ENCODE results near the gene BLID. TPM values are rescaled to one million over a fixed set of nuclear protein-coding genes. Genes with fewer than 3 reads are reported as not detected.

The BLID gene
- total and polyA plus RNA-seq, 2 donors from 2014 or later, result not detected

- no peak for DNase-seq
- Histone ChIP-seq H3K27me3 (ENCODE audit: control insufficient read depth, insufficient read depth, low read length) (no peaks in the 10 kb centered on the region), H3K36me3 (ENCODE audit: control insufficient read depth in 2 of 3, insufficient read depth in 3 of 3, low read length in 3 of 3) (no peaks in the 10 kb centered on the region), H3K9ac (ENCODE audit: low read length in 3 of 3) (no peak overlapping the region), H3K27ac (ENCODE audit: low read depth in 2 of 2, low read length in 2 of 2) (no peak overlapping the region), H3K9me3 (ENCODE audit: control insufficient read depth in 2 of 3, insufficient read depth in 1 of 3, low read length in 3 of 3) (no peaks in the 10 kb centered on the region), H3K4me3 (ENCODE audit: low read length in 3 of 3) (no peak overlapping the region), H3K4me1 (ENCODE audit: control insufficient read depth in 2 of 3, insufficient read depth in 2 of 3, low read depth in 1 of 3, low read length in 3 of 3) (no peaks in the 10 kb centered on the region)
- FAIRE-seq, result no peak
- intact Hi-C loops (cut with DNase I), result no loop called here
- no peak for TF ChIP-seq CTCF (IDR thresholded peaks at IDR 0.05; ENCODE audit: borderline replicate concordance, extremely low read depth, insufficient read depth)
Measured at GRCh38 chr11:122105044-122105758, 10.8 kb downstream of the BLID start.

- DNase-seq (no peak), FAIRE-seq (no peak)
- intact Hi-C loops (cut with DNase I), result no loop called here
- no peak overlapping the region for H3K9ac ChIP-seq (ENCODE audit: low read length in 3 of 3)
- H3K9me3 ChIP-seq (ENCODE audit: control insufficient read depth in 2 of 3, insufficient read depth in 1 of 3, low read length in 3 of 3), result no peaks in the 10 kb centered on the region
- peaks cover 4% of the 10 kb centered on the region for H3K27me3 ChIP-seq (ENCODE audit: control insufficient read depth, insufficient read depth, low read length)
- no peak for TF ChIP-seq CTCF (IDR thresholded peaks at IDR 0.05; ENCODE audit: borderline replicate concordance, extremely low read depth, insufficient read depth)
- H3K4me1 ChIP-seq (ENCODE audit: control insufficient read depth in 2 of 3, insufficient read depth in 2 of 3, low read depth in 1 of 3, low read length in 3 of 3), result no peaks in the 10 kb centered on the region
- no peak overlapping the region for H3K4me3 ChIP-seq (ENCODE audit: low read length in 3 of 3)
- no peaks in the 10 kb centered on the region for H3K36me3 ChIP-seq (ENCODE audit: control insufficient read depth in 2 of 3, insufficient read depth in 3 of 3, low read length in 3 of 3)
- no peak overlapping the region for H3K27ac ChIP-seq (ENCODE audit: low read depth in 2 of 2, low read length in 2 of 2)
Measured at GRCh38 chr11:122104341-122104740, 11.7 kb downstream of the BLID start.

GRCh38 chr11:122103726-122104125, 12.3 kb downstream of the BLID start:
- Histone ChIP-seq H3K9me3 (ENCODE audit: control insufficient read depth in 2 of 3, insufficient read depth in 1 of 3, low read length in 3 of 3) (no peaks in the 10 kb centered on the region), H3K27me3 (ENCODE audit: control insufficient read depth, insufficient read depth, low read length) (peaks cover 7% of the 10 kb centered on the region), H3K27ac (ENCODE audit: low read depth in 2 of 2, low read length in 2 of 2) (no peak overlapping the region), H3K4me1 (ENCODE audit: control insufficient read depth in 2 of 3, insufficient read depth in 2 of 3, low read depth in 1 of 3, low read length in 3 of 3) (no peaks in the 10 kb centered on the region), H3K9ac (ENCODE audit: low read length in 3 of 3) (no peak overlapping the region), H3K36me3 (ENCODE audit: control insufficient read depth in 2 of 3, insufficient read depth in 3 of 3, low read length in 3 of 3) (no peaks in the 10 kb centered on the region), H3K4me3 (ENCODE audit: low read length in 3 of 3) (no peak overlapping the region)
- FAIRE-seq (no peak), DNase-seq (no peak)
- no peak for TF ChIP-seq CTCF (IDR thresholded peaks at IDR 0.05; ENCODE audit: borderline replicate concordance, extremely low read depth, insufficient read depth)
- intact Hi-C loops (cut with DNase I), result no loop called here

- H3K27ac ChIP-seq (ENCODE audit: low read depth in 2 of 2, low read length in 2 of 2), result no peak overlapping the region
- no peak for FAIRE-seq
- no peak for TF ChIP-seq CTCF (IDR thresholded peaks at IDR 0.05; ENCODE audit: borderline replicate concordance, extremely low read depth, insufficient read depth)
- no peaks in the 10 kb centered on the region for H3K9me3 ChIP-seq (ENCODE audit: control insufficient read depth in 2 of 3, insufficient read depth in 1 of 3, low read length in 3 of 3)
- H3K4me3 ChIP-seq (ENCODE audit: low read length in 3 of 3), result no peak overlapping the region
- peaks cover 7% of the 10 kb centered on the region for H3K27me3 ChIP-seq (ENCODE audit: control insufficient read depth, insufficient read depth, low read length)
- no peak for DNase-seq
- intact Hi-C loops (cut with DNase I), result no loop called here
- no peak overlapping the region for H3K9ac ChIP-seq (ENCODE audit: low read length in 3 of 3)
- no peaks in the 10 kb centered on the region for H3K36me3 ChIP-seq (ENCODE audit: control insufficient read depth in 2 of 3, insufficient read depth in 3 of 3, low read length in 3 of 3)
- no peaks in the 10 kb centered on the region for H3K4me1 ChIP-seq (ENCODE audit: control insufficient read depth in 2 of 3, insufficient read depth in 2 of 3, low read depth in 1 of 3, low read length in 3 of 3)
Measured at GRCh38 chr11:122103321-122103720, 12.7 kb downstream of the BLID start.

All from kidney (tissue), 14 donors.